Smooth muscle cell (in vitro differentiated cells): ENCODE measurements around the gene KRTAP10-1. TPM values are rescaled to one million over a fixed set of nuclear protein-coding genes. Genes with fewer than 3 reads are reported as not detected.

Experiments
- DNase-seq: peaks from one replicate; lab custom pipeline; 2025; ENCODE audit not compliant: unreplicated experiment; lab: John Stamatoyannopoulos, UW
- H2AFZ ChIP-seq: fragments of 200-600 bp; sonication (generic); 2 replicates; pipeline ENCODE4 v1.6.0; 2016; ENCODE audit warnings: antibody characterized with exemption, low read depth, mild to moderate bottlenecking
- H3F3A ChIP-seq: fragments of 200-600 bp; sonication (generic); 2 replicates; pipeline ENCODE4 v1.6.0; 2017; ENCODE audit warnings: antibody characterized with exemption, low read depth
- H3K27ac ChIP-seq: fragments of 200-600 bp; sonication (generic); 2 replicates; pipeline ENCODE4 v1.5.1; 2016; ENCODE audit warnings: low read depth, mild to moderate bottlenecking
- H3K27me3 ChIP-seq: fragments of 200-600 bp; sonication (generic); 2 replicates; pipeline ENCODE4 v1.6.1; 2016; ENCODE audit warnings: low read depth, mild to moderate bottlenecking
- H3K36me3 ChIP-seq: fragments of 200-600 bp; sonication (generic); 2 replicates; pipeline ENCODE4 v1.5.1; 2016; ENCODE audit warnings: low read depth
- H3K4me1 ChIP-seq: fragments of 200-600 bp; sonication (generic); 2 replicates; pipeline ENCODE4 v1.5.1; 2016; ENCODE audit warnings: low read depth
- H3K4me2 ChIP-seq: fragments of 200-600 bp; sonication (generic); 2 replicates; pipeline ENCODE4 v1.6.0; 2016; ENCODE audit warnings: mild to moderate bottlenecking
- H3K4me3 ChIP-seq: fragments of 200-600 bp; sonication (generic); 2 replicates; pipeline ENCODE4 v1.5.1; 2016; ENCODE audit warnings: mild to moderate bottlenecking
- H3K79me2 ChIP-seq: fragments of 200-600 bp; sonication (generic); 2 replicates; pipeline ENCODE4 v1.6.0; 2016; ENCODE audit warnings: low read depth, mild to moderate bottlenecking
- H3K9ac ChIP-seq: fragments of 200-600 bp; sonication (generic); 2 replicates; pipeline ENCODE4 v1.6.0; 2016; ENCODE audit warnings: low read depth
- H3K9me3 ChIP-seq: fragments of 200-600 bp; sonication (generic); replicated peaks from 2 replicates; pipeline ENCODE4 v1.5.1; 2016; ENCODE audit warnings: low read depth
- H4K20me1 ChIP-seq: fragments of 200-600 bp; sonication (generic); 2 replicates; pipeline ENCODE4 v1.6.0; 2016; ENCODE audit warnings: low read depth
- CTCF ChIP-seq: fragments of 200-600 bp; sonication (generic); IDR thresholded peaks from 2 replicates; pipeline ENCODE4 v1.5.1; 2017; ENCODE audit warnings: borderline replicate concordance, mild to moderate bottlenecking, antibody characterized with exemption; ENCODE audit not compliant: insufficient read depth, poor library complexity, severe bottlenecking
- WGBS: methylation state at CpG from one replicate; pipeline ENCODE4 v1.1.7; 2016; ENCODE audit warnings: low lambda C conversion rate; 5-methylcytosine and 5-hydroxymethylcytosine counted together
- polyA plus RNA-seq: library from polyadenylated mRNA; unstranded; fragments of >200 nt; fragmentation: Nextera tagmentation; extraction: Ambion mirVana; gene quantifications from 2 replicates; pipeline ENCODE4 v1.2.1, GENCODE V29; 2016
- total RNA-seq: library from RNA; depleted of rRNA; stranded (reverse); fragments of >200 nt; gene quantifications from 2 replicates; pipeline ENCODE4 v1.2.3, GENCODE V29; 2014

The KRTAP10-1 gene
- total and polyA plus RNA-seq, 2 experiments from 2014 or later: not detected

GRCh38 chr21:44511938-44512275 is 28.1 kb downstream of the KRTAP10-1 start:
- H4K20me1 ChIP-seq: no peaks in the 10 kb centered on the region
- H3K4me2 ChIP-seq: no peak overlapping the region
- H3K79me2 ChIP-seq: no peaks in the 10 kb centered on the region
- H2AFZ ChIP-seq: no peak overlapping the region
- H3K27ac ChIP-seq: no peak overlapping the region
- DNase-seq: no peak
- H3K36me3 ChIP-seq: no peaks in the 10 kb centered on the region
- 92% methylated on average over 8 of the region's 8 CpGs for WGBS
- no peaks in the 10 kb centered on the region for H3K4me1 ChIP-seq
- no peaks in the 10 kb centered on the region for H3K9me3 ChIP-seq
- no peak for TF ChIP-seq CTCF
- H3K9ac ChIP-seq: no peak overlapping the region
- no peaks in the 10 kb centered on the region for H3F3A ChIP-seq
- no peak overlapping the region for H3K4me3 ChIP-seq
- no peaks in the 10 kb centered on the region for H3K27me3 ChIP-seq

- H3K4me2 ChIP-seq: no peak overlapping the region
- no peak for DNase-seq
- no peaks in the 10 kb centered on the region for H4K20me1 ChIP-seq
- no peaks in the 10 kb centered on the region for H3K36me3 ChIP-seq
- no peak overlapping the region for H3K4me3 ChIP-seq
- H3F3A ChIP-seq: no peaks in the 10 kb centered on the region
- no peak for TF ChIP-seq CTCF
- WGBS: 93% methylated on average over 11 of the region's 11 CpGs
- no peaks in the 10 kb centered on the region for H3K9me3 ChIP-seq
- H3K27ac ChIP-seq: no peak overlapping the region
- no peak overlapping the region for H2AFZ ChIP-seq
- no peaks in the 10 kb centered on the region for H3K79me2 ChIP-seq
- no peak overlapping the region for H3K9ac ChIP-seq
- no peaks in the 10 kb centered on the region for H3K27me3 ChIP-seq
- H3K4me1 ChIP-seq: no peaks in the 10 kb centered on the region
Measured at GRCh38 chr21:44511219-44511937, 28.6 kb downstream of the KRTAP10-1 start.

- no peaks in the 10 kb centered on the region for H3K27me3 ChIP-seq
- no peaks in the 10 kb centered on the region for H3K79me2 ChIP-seq
- H3K27ac ChIP-seq: no peak overlapping the region
- H3K4me1 ChIP-seq: no peaks in the 10 kb centered on the region
- H3K9me3 ChIP-seq: no peaks in the 10 kb centered on the region
- no peak for DNase-seq
- peak overlapping the region; percentile 68 for H3K4me2 ChIP-seq
- H3K4me3 ChIP-seq: peak overlapping the region; percentile 31
- no peaks in the 10 kb centered on the region for H3F3A ChIP-seq
- no peak overlapping the region for H3K9ac ChIP-seq
- no peak overlapping the region for H2AFZ ChIP-seq
- H3K36me3 ChIP-seq: no peaks in the 10 kb centered on the region
- TF ChIP-seq CTCF: peak; percentile 92
- WGBS: 33% methylated on average over 22 of the region's 36 CpGs
- H4K20me1 ChIP-seq: no peaks in the 10 kb centered on the region
Measured at GRCh38 chr21:44510508-44511218, 29.3 kb downstream of the KRTAP10-1 start.
